ENCODE measurements around the gene BUD23.
A peak's percentile ranks its signal among the peaks of the same experiment; 100 is the strongest.

The BUD23 gene

GRCh38 chr7:73732397-73732796, 49.0 kb downstream of the BUD23 start:
- TF ChIP-seq, protein P1, sequence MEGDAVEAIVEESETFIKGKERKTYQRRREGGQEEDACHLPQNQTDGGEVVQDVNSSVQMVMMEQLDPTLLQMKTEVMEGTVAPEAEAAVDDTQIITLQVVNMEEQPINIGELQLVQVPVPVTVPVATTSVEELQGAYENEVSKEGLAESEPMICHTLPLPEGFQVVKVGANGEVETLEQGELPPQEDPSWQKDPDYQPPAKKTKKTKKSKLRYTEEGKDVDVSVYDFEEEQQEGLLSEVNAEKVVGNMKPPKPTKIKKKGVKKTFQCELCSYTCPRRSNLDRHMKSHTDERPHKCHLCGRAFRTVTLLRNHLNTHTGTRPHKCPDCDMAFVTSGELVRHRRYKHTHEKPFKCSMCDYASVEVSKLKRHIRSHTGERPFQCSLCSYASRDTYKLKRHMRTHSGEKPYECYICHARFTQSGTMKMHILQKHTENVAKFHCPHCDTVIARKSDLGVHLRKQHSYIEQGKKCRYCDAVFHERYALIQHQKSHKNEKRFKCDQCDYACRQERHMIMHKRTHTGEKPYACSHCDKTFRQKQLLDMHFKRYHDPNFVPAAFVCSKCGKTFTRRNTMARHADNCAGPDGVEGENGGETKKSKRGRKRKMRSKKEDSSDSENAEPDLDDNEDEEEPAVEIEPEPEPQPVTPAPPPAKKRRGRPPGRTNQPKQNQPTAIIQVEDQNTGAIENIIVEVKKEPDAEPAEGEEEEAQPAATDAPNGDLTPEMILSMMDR (IDR thresholded peaks at IDR 0.05; ENCODE audit: borderline replicate concordance, insufficient read depth, low read depth, low read length): no peak

DNA sequence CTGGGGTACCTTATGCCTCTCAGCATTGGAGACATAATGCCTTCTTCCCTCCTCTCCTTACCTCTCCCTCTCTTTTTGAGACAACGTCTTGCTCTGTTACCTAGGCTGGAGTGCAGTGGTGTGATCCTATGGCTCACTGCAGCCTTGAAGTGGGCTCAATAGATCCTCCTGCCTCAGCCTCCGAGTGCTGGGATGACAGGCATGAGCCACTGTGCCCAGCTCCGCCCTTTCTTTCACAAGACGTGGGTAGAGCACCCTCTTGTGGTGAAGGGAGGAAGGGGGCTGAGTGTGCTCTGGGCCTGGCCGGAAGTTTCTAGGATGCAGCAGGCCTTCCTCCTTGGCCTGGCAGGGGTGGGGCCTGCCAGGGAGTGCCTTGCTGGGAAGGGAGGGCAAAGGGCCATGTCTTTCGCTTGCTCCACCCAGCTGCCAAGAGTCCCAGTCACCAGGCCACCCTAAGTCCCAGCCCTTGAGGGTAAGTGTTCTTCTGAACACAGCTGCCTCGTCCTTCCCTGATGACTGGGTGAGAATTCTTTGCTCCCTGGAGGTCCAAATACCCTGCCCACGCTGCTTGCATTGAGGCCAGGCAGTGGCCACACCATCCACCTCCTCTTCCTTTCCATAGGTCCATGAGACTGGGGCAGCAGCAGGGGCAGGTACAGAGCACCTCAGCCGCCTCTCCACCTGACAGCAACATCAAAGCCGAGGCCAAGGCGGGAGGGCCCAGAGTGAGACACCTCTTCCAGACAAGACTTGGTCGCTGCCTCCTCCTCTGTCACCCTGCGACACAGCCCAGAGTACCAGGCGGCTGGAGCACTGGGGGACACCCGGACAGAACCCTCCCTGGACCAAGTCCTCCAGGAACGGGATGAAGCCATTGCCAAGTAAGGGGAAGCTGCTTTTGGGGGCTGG, 51.5 kb downstream of the BUD23 start:
- TF ChIP-seq, protein P1 (IDR thresholded peaks at IDR 0.05; ENCODE audit: borderline replicate concordance, insufficient read depth, low read depth, low read length): peak; percentile 90
- H3K4me3 ChIP-seq (ENCODE audit: low read depth, low read length): no peak overlapping the region

More at GRCh38 chr7:73732397-73732796, 49.0 kb downstream of the BUD23 start:
- no peak overlapping the region for H3K4me3 ChIP-seq (ENCODE audit: low read depth, low read length)

- TF ChIP-seq, protein P1 (IDR thresholded peaks at IDR 0.05; ENCODE audit: borderline replicate concordance, insufficient read depth, low read depth, low read length): no peak
- H3K4me3 ChIP-seq (ENCODE audit: low read depth, low read length): no peak overlapping the region
Measured at GRCh38 chr7:73735528-73735905, 52.1 kb downstream of the BUD23 start.

GRCh38 chr7:73736885-73737284, 53.5 kb downstream of the BUD23 start:
- TF ChIP-seq, protein P1 (IDR thresholded peaks at IDR 0.05; ENCODE audit: borderline replicate concordance, insufficient read depth, low read depth, low read length): no peak
- no peak overlapping the region for H3K4me3 ChIP-seq (ENCODE audit: low read depth, low read length)

DNA sequence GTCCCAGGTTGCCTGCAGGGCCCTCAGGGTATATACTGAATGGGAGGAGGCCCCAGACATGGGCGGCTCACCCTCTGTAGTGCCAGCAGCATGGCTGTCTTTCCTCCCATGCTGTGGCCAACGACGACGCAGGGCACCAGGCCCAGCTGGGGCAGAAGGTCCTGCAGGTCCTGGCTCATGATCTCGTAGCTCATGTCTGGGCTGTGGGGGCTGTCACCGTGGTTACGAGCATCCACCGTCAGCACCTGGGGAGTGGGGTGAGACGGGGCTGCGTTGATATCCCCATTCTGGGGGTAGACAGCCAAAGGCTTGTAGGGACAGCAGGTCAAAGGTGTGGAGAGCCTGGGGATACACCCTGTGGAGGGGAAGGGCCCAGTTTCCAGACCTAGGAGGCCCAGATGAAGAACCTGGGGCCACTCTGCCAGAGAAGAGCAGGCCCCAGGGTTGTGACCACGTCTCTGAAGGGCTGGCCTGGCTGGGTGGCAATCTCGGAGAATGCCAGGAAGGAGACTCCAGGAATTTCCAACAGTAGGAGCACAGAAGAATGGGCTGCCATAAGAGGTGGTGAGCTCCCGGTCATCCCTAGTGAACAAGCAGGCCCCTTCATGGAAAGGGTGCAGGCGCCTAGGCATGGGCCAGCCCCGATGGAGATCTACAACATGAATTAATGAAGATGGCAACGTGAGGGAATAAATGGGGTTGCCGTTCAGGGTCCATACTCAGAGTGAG, 54.3 kb downstream of the BUD23 start:
- H3K4me3 ChIP-seq (ENCODE audit: low read depth, low read length): peak overlapping the region; percentile 81

GRCh38 chr7:73738220-73738611, 54.8 kb downstream of the BUD23 start:
- TF ChIP-seq, protein P1 (IDR thresholded peaks at IDR 0.05; ENCODE audit: borderline replicate concordance, insufficient read depth, low read depth, low read length): no peak
- H3K4me3 ChIP-seq (ENCODE audit: low read depth, low read length): peak overlapping the region; percentile 81

More for the DNA sequence above, 54.3 kb downstream of the BUD23 start:
- TF ChIP-seq, protein P1 (IDR thresholded peaks at IDR 0.05; ENCODE audit: borderline replicate concordance, insufficient read depth, low read depth, low read length): no peak

All from GM12875 (cell line).